GM12878 (cell line): Measurements from ENCODE around the gene AMOTL1. TPM values are rescaled to one million over a fixed set of nuclear protein-coding genes. Genes with fewer than 3 reads are reported as not detected.

ENCODE experiments used
- ATAC-seq: fragments of 200-7000 bp; cut with Tn5 transposase; 3 replicates; pipeline ENCODE4 v1.9.1; 2020; ENCODE audit warnings: mild to moderate bottlenecking, moderate library complexity
- BruUV-seq: library from RNA; stranded (reverse); fragments of 400-500 nt; replicated peaks from 2 replicates; lab custom pipeline; 2021; lab: Mats Ljungman, UMichigan
- CTCF ChIA-PET: fragments of 300-600 bp; sonication (Branson Sonifier 250); formaldehyde crosslinking; extraction: SDS; loops from one replicate; lab custom pipeline; 2021; ENCODE audit warnings: inconsistent platforms; lab: Yijun Ruan, JAX
- POLR2A ChIA-PET: fragments of 350-600 bp; formaldehyde crosslinking; extraction: SDS; loops from one replicate; lab custom pipeline; 2021; ENCODE audit warnings: inconsistent platforms; lab: Charles Lee
- RAD21 ChIA-PET: fragments of 300-600 bp; sonication (Branson Sonifier 250); formaldehyde crosslinking; loops from one replicate; lab custom pipeline; 2023; ENCODE audit warnings: antibody characterized with exemption; ENCODE audit not compliant: unreplicated experiment; lab: Charles Lee
- SMC1A ChIA-PET: fragments of 300-600 bp; sonication (Branson Sonifier 250); formaldehyde crosslinking; loops from one replicate; lab custom pipeline; 2023; ENCODE audit not compliant: unreplicated experiment, uncharacterized antibody; lab: Charles Lee
- DNase-seq: peaks from one replicate; pipeline ENCODE4 v3.0.0-alpha.2; 2011; ENCODE audit warnings: low read depth, low spot score
- FAIRE-seq: peaks from 3 replicates; lab custom pipeline; 2011; peaks lifted over from hg19 to GRCh38; lab: Jason Lieb, UNC
- H2AFZ ChIP-seq: 2 replicates; pipeline ENCODE4 v1.6.0; 2011; ENCODE audit warnings: low read depth, low read length, control low read depth; ENCODE audit not compliant: control insufficient read depth
- H3K27ac ChIP-seq: 2 replicates; pipeline ENCODE4 v1.5.1; 2011; ENCODE audit warnings: control low read depth; ENCODE audit not compliant: control insufficient read depth, insufficient read depth
- H3K27me3 ChIP-seq, 2 experiments: replicated peaks in 1 of 2; 2 replicates each; pipeline versions ENCODE4 v1.6.0 to v1.6.1; 2011; ENCODE audit warnings: low read length in 1 of 2; ENCODE audit not compliant: control insufficient read depth in 2 of 2, insufficient read depth in 2 of 2
- H3K36me3 ChIP-seq, 2 experiments: 2 replicates each; pipeline ENCODE4 v1.5.1; 2011; ENCODE audit warnings: low read length in 1 of 2; ENCODE audit not compliant: control insufficient read depth in 2 of 2, insufficient read depth in 2 of 2
- H3K4me1 ChIP-seq: 2 replicates; pipeline ENCODE4 v1.6.1; 2011; ENCODE audit warnings: mild to moderate bottlenecking, low read length, moderate library complexity, mixed read lengths; ENCODE audit not compliant: control insufficient read depth, insufficient read depth
- H3K4me2 ChIP-seq: 2 replicates; pipeline ENCODE4 v1.6.0; 2011; ENCODE audit warnings: control low read depth; ENCODE audit not compliant: control insufficient read depth, insufficient read depth
- H3K4me3 ChIP-seq: fragments of 200-600 bp; sonication (generic); 2 replicates; pipeline ENCODE4 v1.5.1; 2016
- H3K79me2 ChIP-seq: 2 replicates; pipeline ENCODE4 v1.6.0; 2011; ENCODE audit warnings: low read length; ENCODE audit not compliant: control insufficient read depth, insufficient read depth
- H3K9ac ChIP-seq: 2 replicates; pipeline ENCODE4 v1.8.0; 2011; ENCODE audit warnings: low read length, control low read depth, mixed read lengths; ENCODE audit not compliant: control insufficient read depth, insufficient read depth
- H3K9me3 ChIP-seq: replicated peaks from 3 replicates; pipeline ENCODE4 v1.5.1; 2011; ENCODE audit warnings: mild to moderate bottlenecking, low read length; ENCODE audit not compliant: control insufficient read depth, insufficient read depth
- H4K20me1 ChIP-seq: 2 replicates; pipeline ENCODE4 v1.6.0; 2011; ENCODE audit not compliant: control insufficient read depth, insufficient read depth
- CHD4 ChIP-seq: fragments of 200-600 bp; sonication (generic); IDR thresholded peaks from 2 replicates; pipeline ENCODE4 v1.6.1; 2016; ENCODE audit warnings: mild to moderate bottlenecking
- CREB1 ChIP-seq: IDR thresholded peaks from 2 replicates; pipeline ENCODE4 v1.6.1; 2012; ENCODE audit warnings: low read depth, mild to moderate bottlenecking, inconsistent platforms
- CREM ChIP-seq: IDR thresholded peaks from 2 replicates; pipeline ENCODE4 v1.6.1; 2014; ENCODE audit warnings: antibody characterized with exemption, low read depth
- EZH2 ChIP-seq: IDR thresholded peaks from 2 replicates; pipeline ENCODE4 v1.6.1; 2012; ENCODE audit warnings: low read depth, mild to moderate bottlenecking, control low read depth, inconsistent platforms, low read length, borderline replicate concordance; ENCODE audit not compliant: control insufficient read depth
- HDAC6 ChIP-seq: fragments of 200-600 bp; sonication (generic); IDR thresholded peaks from one replicate; pipeline ENCODE4 v1.8.0; 2017; ENCODE audit warnings: antibody characterized with exemption; ENCODE audit not compliant: unreplicated experiment
- JUND ChIP-seq: IDR thresholded peaks from 2 replicates; pipeline ENCODE4 v1.6.1; 2012; ENCODE audit warnings: low read depth, mild to moderate bottlenecking, low read length, improper control_type of control experiment, moderate library complexity
- MTA2 ChIP-seq: fragments of 450-650 bp; IDR thresholded peaks from 2 replicates; pipeline ENCODE4 v1.6.1; 2016; ENCODE audit warnings: low read depth, mild to moderate bottlenecking, moderate library complexity
- NBN ChIP-seq: fragments of 450-650 bp; IDR thresholded peaks from 2 replicates; pipeline ENCODE4 v1.6.1; 2016
- NFIC ChIP-seq: IDR thresholded peaks from 2 replicates; pipeline ENCODE4 v1.6.1; 2012; ENCODE audit warnings: low read depth, mild to moderate bottlenecking, inconsistent platforms, low read length, moderate library complexity
- PML ChIP-seq: IDR thresholded peaks from 2 replicates; pipeline ENCODE4 v1.6.1; 2012; ENCODE audit warnings: low read length, inconsistent platforms
- SMARCA5 ChIP-seq: fragments of 450-650 bp; IDR thresholded peaks from 2 replicates; pipeline ENCODE4 v1.6.1; 2017; ENCODE audit warnings: mild to moderate bottlenecking
- TAF1 ChIP-seq: IDR thresholded peaks from 2 replicates; pipeline ENCODE4 v1.6.1; 2011; ENCODE audit warnings: mild to moderate bottlenecking, low read depth, low read length, borderline replicate concordance
- WGBS: methylation state at CpG from one replicate; pipeline ENCODE4 v1.1.6; 2016; ENCODE audit warnings: low lambda C conversion rate; ENCODE audit not compliant: insufficient replicate concordance, insufficient coverage; ENCODE audit errors: missing lambda C conversion rate; 5-methylcytosine and 5-hydroxymethylcytosine counted together
- in situ Hi-C: fragments of 300-500 bp; cut with MboI; formaldehyde crosslinking; loops from 9 replicates; pipeline ENCODE4 v1.14.3; 2018; ENCODE audit warnings: mixed read lengths
- intact Hi-C: fragments of 100-400 bp; cut with micrococcal nuclease; formaldehyde crosslinking; loops from one replicate; pipeline ENCODE4 v1.14.2; 2022; ENCODE audit not compliant: unreplicated experiment
- polyA plus RNA-seq, 11 experiments: library from polyadenylated mRNA; depleted of rRNA in 4 of 11; unstranded in 6 of 11; stranded (reverse) in 5 of 11; fragments of >200 nt; fragmentation: Nextera tagmentation in 4 of 11; fragmentation: Illumina TruSeq in 1 of 11; extraction: Ambion mirVana in 4 of 11; extraction: Trizol in 1 of 11; gene quantifications; 1 replicate in 1 of 11; 2 replicates in 10 of 11; pipeline versions ENCODE4 v1.2.1 to v1.2.3, GENCODE V29; 2011 to 2016; ENCODE audit warnings: inconsistent platforms in 2 of 11, missing spikeins in 2 of 11, low read depth in 1 of 11
- total RNA-seq, 4 experiments: library from RNA; depleted of rRNA in 3 of 4; stranded (reverse); fragments of >200 nt in 3 of 4; fragmentation: Illumina TruSeq in 1 of 4; extraction: Trizol in 1 of 4; gene quantifications; 2 replicates each; pipeline versions ENCODE4 v1.2.1 to v1.2.3, GENCODE V29; 2013 to 2021

The AMOTL1 gene
- total and polyA plus RNA-seq, 10 of the 15 experiments (the other 5 are each of a cell fraction or from before 2014, with no cell fraction given), result under 0.01 to 0.41 (median 0.01) TPM; not detected in 7

DNA sequence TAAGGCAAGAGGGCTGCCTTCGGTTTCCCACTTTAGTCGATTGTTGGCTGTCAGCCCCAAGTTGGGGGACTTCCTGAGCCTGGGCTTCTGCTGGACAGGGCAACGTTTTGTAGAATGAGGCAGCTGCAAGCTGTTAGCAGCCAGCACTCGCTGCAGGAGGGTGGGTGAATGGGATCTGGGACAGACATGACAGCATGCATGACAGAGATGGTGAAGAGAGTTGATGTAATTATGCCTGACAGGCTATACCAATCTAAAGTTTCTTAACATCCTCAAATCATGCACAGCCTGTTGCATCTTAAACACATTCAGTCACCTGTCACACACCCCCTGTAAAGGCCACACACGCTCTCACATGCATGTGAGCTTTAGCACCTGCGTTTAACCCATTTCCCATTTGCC is 156.0 kb downstream of the AMOTL1 start (continued):
- TF ChIP-seq HDAC6, result no peak
- TF ChIP-seq EZH2, result no peak
- no peak for TF ChIP-seq JUND

DNA sequence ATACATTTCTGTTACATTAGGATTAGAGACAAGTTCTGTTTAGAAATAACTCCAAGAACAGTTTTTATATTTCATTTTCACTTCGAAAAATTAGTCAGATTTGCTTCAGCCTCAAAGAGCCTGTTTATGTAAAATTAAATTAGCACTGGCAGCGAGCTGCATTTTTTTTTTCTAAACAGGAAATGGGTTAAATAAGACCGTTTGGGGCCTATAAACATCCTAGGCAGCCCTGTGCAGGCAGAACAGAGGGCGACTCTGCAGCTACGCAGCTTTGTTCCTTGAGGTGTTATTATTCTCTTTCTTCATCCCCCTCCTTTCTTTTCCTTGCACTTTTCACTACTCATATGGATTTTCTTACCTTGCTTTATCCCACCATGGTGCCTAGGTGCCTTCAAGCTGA is 156.5 kb downstream of the AMOTL1 start:
- DNase-seq, result no peak
- ChIA-PET POLR2A (no interaction called here), CTCF (no interaction called here), RAD21 (no interaction called here), SMC1A (no interaction called here)
- Histone ChIP-seq H3K36me3 (no peaks in the 10 kb centered on the region), H3K9me3 (no peaks in the 10 kb centered on the region; the same call in 1 of the 3 replicates), H3K9ac (no peak overlapping the region), H3K4me2 (no peak overlapping the region), H3K27me3 (no peaks in the 10 kb centered on the region; a peak in 1 of 4 replicates), H4K20me1 (no peaks in the 10 kb centered on the region), H3K4me3 (no peak overlapping the region), H3K79me2 (no peaks in the 10 kb centered on the region), H3K27ac (no peak overlapping the region), H3K4me1 (no peaks in the 10 kb centered on the region), H2AFZ (no peak overlapping the region; the same call in 1 of the 2 replicates)
- intact Hi-C loops, result no loop called here
- no peak for FAIRE-seq
- BruUV-seq, result no TSS peak
- in situ Hi-C loops, result no loop called here
- ATAC-seq, result no peak
- no peak for TF ChIP-seq PML
- no peak for TF ChIP-seq NBN
- TF ChIP-seq NFIC, result no peak
- no peak for TF ChIP-seq CREB1
- no peak for TF ChIP-seq SMARCA5
- no peak for TF ChIP-seq TAF1
- no peak for TF ChIP-seq MTA2
- no peak for TF ChIP-seq CHD4
- TF ChIP-seq CREM, result no peak
- WGBS, result 23% methylated on average over 5 of the region's 5 CpGs
